OCI-LY7 (cell line): Measurements from ENCODE around the gene C6orf120. TPM values are rescaled to one million over a fixed set of nuclear protein-coding genes. Genes with fewer than 3 reads are reported as not detected.
A peak's percentile ranks its signal among the peaks of the same experiment; 100 is the strongest.

Source experiments
- BruUV-seq: library from RNA; stranded (reverse); fragments of 400-500 nt; replicated peaks from 2 replicates; lab custom pipeline; 2021; lab: Mats Ljungman, UMichigan
- CTCF ChIA-PET: fragments of 300-600 bp; sonication (Branson Sonifier 250); formaldehyde crosslinking; loops from one replicate; lab custom pipeline; 2022; ENCODE audit warnings: antibody characterized with exemption; ENCODE audit not compliant: unreplicated experiment; lab: Charles Lee
- POLR2A ChIA-PET: fragments of 300-600 bp; sonication (Branson Sonifier 250); formaldehyde crosslinking; loops from one replicate; lab custom pipeline; 2022; ENCODE audit warnings: antibody characterized with exemption; lab: Charles Lee
- DNase-seq: peaks from one replicate; pipeline ENCODE4 v3.0.0-alpha.2; 2015; ENCODE audit warnings: low spot score
- H2AFZ ChIP-seq: fragments of 200-600 bp; sonication (generic), shearing (Covaris generic); 2 replicates; pipeline ENCODE4 v1.6.1; 2014; ENCODE audit warnings: mild to moderate bottlenecking, antibody characterized with exemption, low read length, moderate library complexity
- H3K27ac ChIP-seq: fragments of 200-600 bp; sonication (generic); 2 replicates; pipeline ENCODE4 v1.5.1; 2014; ENCODE audit warnings: mixed run types, low read depth, mild to moderate bottlenecking, moderate library complexity, low read length, inconsistent platforms; ENCODE audit not compliant: poor library complexity, severe bottlenecking
- H3K36me3 ChIP-seq: fragments of 200-600 bp; sonication (generic); 2 replicates; pipeline ENCODE4 v1.6.1; 2014; ENCODE audit warnings: mild to moderate bottlenecking, antibody characterized with exemption, low read length, moderate library complexity, mixed read lengths; ENCODE audit not compliant: insufficient read depth
- H3K4me1 ChIP-seq: fragments of 200-600 bp; sonication (generic); 2 replicates; pipeline ENCODE4 v1.5.1; 2014; ENCODE audit warnings: mild to moderate bottlenecking, low read length; ENCODE audit not compliant: insufficient read depth, poor library complexity, severe bottlenecking
- H3K4me2 ChIP-seq: fragments of 200-600 bp; sonication (generic); 2 replicates; pipeline ENCODE4 v1.6.1; 2014; ENCODE audit warnings: mild to moderate bottlenecking, low read length
- H3K4me3 ChIP-seq: fragments of 200-600 bp; sonication (generic); 2 replicates; pipeline ENCODE4 v1.5.1; 2014; ENCODE audit warnings: mild to moderate bottlenecking, low read depth, low read length; ENCODE audit not compliant: poor library complexity, severe bottlenecking
- H3K79me2 ChIP-seq: fragments of 200-600 bp; sonication (generic); 2 replicates; pipeline ENCODE4 v1.6.1; 2016; ENCODE audit warnings: low read depth, mild to moderate bottlenecking, low read length, moderate library complexity, mixed read lengths; ENCODE audit not compliant: insufficient read depth
- H3K9me2 ChIP-seq: fragments of 200-600 bp; sonication (generic); 2 replicates; pipeline ENCODE4 v1.6.1; 2016; ENCODE audit warnings: mild to moderate bottlenecking, low read length, mixed read lengths; ENCODE audit not compliant: insufficient read depth
- H3K9me3 ChIP-seq: fragments of 200-600 bp; sonication (generic); 2 replicates; pipeline ENCODE4 v1.6.1; 2014; ENCODE audit warnings: mild to moderate bottlenecking, mixed run types, low read length, mixed read lengths
- H4K20me1 ChIP-seq: fragments of 200-600 bp; sonication (generic); 2 replicates; pipeline ENCODE4 v1.6.1; 2014; ENCODE audit warnings: mild to moderate bottlenecking, antibody characterized with exemption, low read length, moderate library complexity, mixed read lengths; ENCODE audit not compliant: insufficient read depth
- EZH2phosphoT487 ChIP-seq: fragments of 200-600 bp; sonication (generic); IDR thresholded peaks from 2 replicates; pipeline ENCODE4 v1.6.1; 2018; ENCODE audit warnings: low read depth, borderline replicate concordance, mild to moderate bottlenecking, mixed run types, antibody characterized with exemption, low read length, moderate library complexity, mixed read lengths
- intact Hi-C: fragments of 100-400 bp; cut with micrococcal nuclease; formaldehyde crosslinking; loops from one replicate; pipeline ENCODE4 v1.10.0; 2022; ENCODE audit not compliant: unreplicated experiment
- total RNA-seq, 2 experiments: library from RNA; depleted of rRNA in 1 of 2; stranded (reverse); fragments of >200 nt in 1 of 2; shearing (Covaris generic) in 1 of 2; gene quantifications; 2 replicates each; pipeline ENCODE4 v1.2.3, GENCODE V29; 2014 to 2022
- TF ChIP-seq, protein P1 (sequence below): fragments of 200-600 bp; sonication (generic); conservative IDR thresholded peaks from 2 replicates; pipeline ENCODE4 v1.5.1; 2014; ENCODE audit warnings: mild to moderate bottlenecking, antibody characterized with exemption, low read length, moderate library complexity, mixed read lengths

Gene C6orf120
- total RNA-seq, 2 experiments from 2014 or later: 19.0 to 30.3 TPM

GRCh38 chr6:169725125-169726048, 23.5 kb downstream of the C6orf120 start:
- no peaks in the 10 kb centered on the region for H3K9me2 ChIP-seq
- peak overlapping the region; percentile 57 for H3K27ac ChIP-seq
- no peak for TF ChIP-seq EZH2phosphoT487
- TF ChIP-seq, protein P1, sequence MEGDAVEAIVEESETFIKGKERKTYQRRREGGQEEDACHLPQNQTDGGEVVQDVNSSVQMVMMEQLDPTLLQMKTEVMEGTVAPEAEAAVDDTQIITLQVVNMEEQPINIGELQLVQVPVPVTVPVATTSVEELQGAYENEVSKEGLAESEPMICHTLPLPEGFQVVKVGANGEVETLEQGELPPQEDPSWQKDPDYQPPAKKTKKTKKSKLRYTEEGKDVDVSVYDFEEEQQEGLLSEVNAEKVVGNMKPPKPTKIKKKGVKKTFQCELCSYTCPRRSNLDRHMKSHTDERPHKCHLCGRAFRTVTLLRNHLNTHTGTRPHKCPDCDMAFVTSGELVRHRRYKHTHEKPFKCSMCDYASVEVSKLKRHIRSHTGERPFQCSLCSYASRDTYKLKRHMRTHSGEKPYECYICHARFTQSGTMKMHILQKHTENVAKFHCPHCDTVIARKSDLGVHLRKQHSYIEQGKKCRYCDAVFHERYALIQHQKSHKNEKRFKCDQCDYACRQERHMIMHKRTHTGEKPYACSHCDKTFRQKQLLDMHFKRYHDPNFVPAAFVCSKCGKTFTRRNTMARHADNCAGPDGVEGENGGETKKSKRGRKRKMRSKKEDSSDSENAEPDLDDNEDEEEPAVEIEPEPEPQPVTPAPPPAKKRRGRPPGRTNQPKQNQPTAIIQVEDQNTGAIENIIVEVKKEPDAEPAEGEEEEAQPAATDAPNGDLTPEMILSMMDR: no peak
- H4K20me1 ChIP-seq: peaks cover 18% of the 10 kb centered on the region
- H3K79me2 ChIP-seq: peaks cover 29% of the 10 kb centered on the region
- ChIA-PET CTCF (no interaction called here), POLR2A (interaction anchor here (0.7 to 2.7 kb wide), 7 partner anchors 9 to 177 kb away, joined by 3 to 12 read pairs (median 5); partner anchors contain the start of gene C6orf120)
- H3K9me3 ChIP-seq: no peaks in the 10 kb centered on the region
- peak; percentile 57 for DNase-seq
- H3K4me3 ChIP-seq: peak overlapping the region; percentile 76
- peak overlapping the region; percentile 88 for H2AFZ ChIP-seq
- peaks cover 26% of the 10 kb centered on the region for H3K4me1 ChIP-seq
- peaks cover 3% of the 10 kb centered on the region for H3K36me3 ChIP-seq
- H3K4me2 ChIP-seq: peak overlapping the region; percentile 88
- TSS peak; percentile 69 for BruUV-seq
- intact Hi-C loops: loop anchor here (1.0 kb wide), 1 partner anchor 26 kb away; the partner anchor contains the start of genes DYNLT2 and ERMARD

DNA sequence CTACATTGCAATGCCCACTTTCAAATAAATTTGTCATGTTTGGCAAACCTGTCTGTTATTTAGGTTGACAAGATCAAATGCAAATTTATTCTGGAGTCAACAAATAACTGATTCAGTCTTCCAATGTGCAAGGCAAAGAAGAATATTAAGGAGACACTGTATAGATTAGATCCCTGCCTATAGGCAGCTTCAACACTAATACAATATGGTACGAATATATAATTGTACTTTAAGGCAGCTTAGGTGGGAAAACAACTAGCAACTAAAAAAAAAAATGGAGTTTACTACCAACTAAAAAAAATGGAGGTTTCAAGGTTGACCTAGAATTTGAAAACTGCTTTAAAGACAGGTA, 24.1 kb downstream of the C6orf120 start:
- no peaks in the 10 kb centered on the region for H3K36me3 ChIP-seq
- peak overlapping the region; percentile 88 for H3K4me2 ChIP-seq
- peak overlapping the region; percentile 76 for H3K4me3 ChIP-seq
- H3K9me2 ChIP-seq: no peaks in the 10 kb centered on the region
- peaks cover 18% of the 10 kb centered on the region for H4K20me1 ChIP-seq
- intact Hi-C loops: no loop called here
- ChIA-PET CTCF (no interaction called here), POLR2A (interaction anchor here (0.7 to 2.7 kb wide), 6 partner anchors 9 to 178 kb away, joined by 5 to 12 read pairs (median 5); partner anchors contain the start of gene C6orf120)
- H3K79me2 ChIP-seq: peaks cover 22% of the 10 kb centered on the region
- no peaks in the 10 kb centered on the region for H3K9me3 ChIP-seq
- BruUV-seq: no TSS peak
- TF ChIP-seq EZH2phosphoT487: no peak
- TF ChIP-seq, protein P1: no peak
- peaks cover 25% of the 10 kb centered on the region for H3K4me1 ChIP-seq
- H3K27ac ChIP-seq: no peak overlapping the region
- DNase-seq: no peak
- no peak overlapping the region for H2AFZ ChIP-seq
